GM12864 (cell line): ENCODE data around the gene TSC22D1.

ENCODE experiments used
- DNase-seq: peaks from one replicate; pipeline ENCODE4 v3.0.0-alpha.2; 2011; ENCODE audit warnings: low read depth
- H3K4me3 ChIP-seq: 2 replicates; pipeline ENCODE4 v1.5.1; 2011; ENCODE audit warnings: mild to moderate bottlenecking, low read depth, low read length, control low read depth
- CTCF ChIP-seq: IDR thresholded peaks from 2 replicates; pipeline ENCODE4 v1.5.1; 2011; ENCODE audit warnings: low read depth, mild to moderate bottlenecking, moderate library complexity, low read length, control low read depth, inconsistent platforms; ENCODE audit errors: missing control alignments

TSC22D1 gene

GRCh38 chr13:44425041-44425814 lies 150.9 kb downstream of the TSC22D1 start:
- no peak for TF ChIP-seq CTCF
- no peak for DNase-seq
- H3K4me3 ChIP-seq = no peak overlapping the region

- DNase-seq = no peak
- H3K4me3 ChIP-seq = no peak overlapping the region
- TF ChIP-seq CTCF = no peak
Observed at GRCh38 chr13:44423824-44424223, 152.3 kb downstream of the TSC22D1 start.

- TF ChIP-seq CTCF = no peak
Observed at GRCh38 chr13:44422755-44423643, 153.1 kb downstream of the TSC22D1 start.

GRCh38 chr13:44421853-44422525 lies 154.1 kb downstream of the TSC22D1 start:
- TF ChIP-seq CTCF = no peak
- no peak for DNase-seq
- no peak overlapping the region for H3K4me3 ChIP-seq

More at GRCh38 chr13:44422755-44423643, 153.1 kb downstream of the TSC22D1 start:
- no peak for DNase-seq
- no peak overlapping the region for H3K4me3 ChIP-seq

- H3K4me3 ChIP-seq = no peak overlapping the region
- no peak for TF ChIP-seq CTCF
- no peak for DNase-seq
Observed at GRCh38 chr13:44420376-44421220, 155.5 kb downstream of the TSC22D1 start.

- H3K4me3 ChIP-seq = no peak overlapping the region
- DNase-seq = no peak
- no peak for TF ChIP-seq CTCF
Observed at GRCh38 chr13:44417876-44418275, 158.3 kb downstream of the TSC22D1 start.
